HT-29 (cell line): ENCODE results near the gene ACBD3. TPM values are rescaled to one million over a fixed set of nuclear protein-coding genes. Genes with fewer than 3 reads are reported as not detected.
A peak's percentile ranks its signal among the peaks of the same experiment; 100 is the strongest.

ENCODE experiments used
- DNase-seq: peaks from one replicate; pipeline ENCODE4 v3.0.0-alpha.2; 2015; ENCODE audit warnings: low spot score
- small RNA-seq: library from RNA; depleted of rRNA; stranded (forward); fragments of <200 nt; gene quantifications from one replicate; pipeline ENCODE3, GENCODE V24; 2014
- total RNA-seq: library from RNA; depleted of rRNA; stranded (reverse); fragments of >200 nt; shearing (Covaris generic); gene quantifications from 2 replicates; pipeline ENCODE4 v1.2.3, GENCODE V29; 2014; rRNA removed

Gene ACBD3
- total RNA-seq, 1 experiment from 2014 or later, result 20.0 TPM

DNA sequence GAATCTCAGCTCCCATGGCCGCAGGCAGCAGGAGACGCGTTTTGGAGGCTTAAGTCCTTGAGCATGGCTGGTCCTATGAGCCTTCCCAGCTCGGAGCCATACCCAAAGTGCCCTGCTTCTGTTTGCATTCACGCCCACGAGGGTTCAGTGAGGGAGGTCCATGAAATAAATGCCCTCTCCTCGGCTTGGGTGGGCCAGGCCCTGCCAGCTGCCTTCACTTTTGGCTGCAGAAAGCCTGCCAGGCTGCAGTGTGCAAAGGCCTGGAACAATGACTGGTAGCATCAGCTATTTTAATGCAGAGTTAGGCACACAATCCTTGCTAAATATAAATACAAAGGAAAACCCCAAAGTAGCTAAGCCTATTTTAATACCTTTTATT is 74.7 kb downstream of the ACBD3 start:
- no peak for DNase-seq

DNA sequence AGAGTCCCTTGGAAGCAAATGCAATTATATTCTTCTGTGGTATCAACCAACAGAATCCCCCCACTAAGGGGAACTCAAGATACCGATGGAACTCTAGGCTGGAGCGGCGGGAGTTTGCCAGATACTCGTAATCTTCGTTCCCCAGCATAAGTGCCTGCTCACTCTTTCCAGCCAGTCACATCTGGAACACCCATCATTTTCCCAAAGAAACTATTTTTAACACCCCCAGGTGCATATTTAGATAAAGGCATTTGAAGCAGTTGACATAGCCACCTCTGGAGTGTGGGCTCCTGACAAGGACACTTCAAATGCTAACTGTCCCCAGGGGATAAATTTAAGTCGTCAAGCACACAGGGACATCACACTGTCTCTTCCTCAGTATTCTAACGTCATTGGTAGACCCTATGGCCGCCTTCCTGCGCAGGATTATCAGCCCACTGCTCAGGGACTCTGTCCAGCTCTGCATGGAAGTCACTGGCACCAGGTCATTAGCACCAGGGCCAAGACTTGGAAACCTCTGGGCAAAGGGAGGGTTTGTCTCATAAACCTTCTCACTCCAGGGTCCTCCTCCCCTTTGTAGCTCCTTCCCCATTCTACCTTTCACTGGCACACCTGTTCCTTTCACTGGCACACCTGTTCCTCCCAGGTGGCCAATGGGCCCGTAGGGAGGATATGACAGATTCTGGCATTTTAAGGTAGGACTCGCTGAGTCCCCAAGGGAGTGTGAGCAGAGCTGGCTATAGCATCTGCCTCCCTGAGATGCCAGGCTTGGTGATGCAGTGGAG is 75.3 kb downstream of the ACBD3 start:
- no peak for DNase-seq

DNA sequence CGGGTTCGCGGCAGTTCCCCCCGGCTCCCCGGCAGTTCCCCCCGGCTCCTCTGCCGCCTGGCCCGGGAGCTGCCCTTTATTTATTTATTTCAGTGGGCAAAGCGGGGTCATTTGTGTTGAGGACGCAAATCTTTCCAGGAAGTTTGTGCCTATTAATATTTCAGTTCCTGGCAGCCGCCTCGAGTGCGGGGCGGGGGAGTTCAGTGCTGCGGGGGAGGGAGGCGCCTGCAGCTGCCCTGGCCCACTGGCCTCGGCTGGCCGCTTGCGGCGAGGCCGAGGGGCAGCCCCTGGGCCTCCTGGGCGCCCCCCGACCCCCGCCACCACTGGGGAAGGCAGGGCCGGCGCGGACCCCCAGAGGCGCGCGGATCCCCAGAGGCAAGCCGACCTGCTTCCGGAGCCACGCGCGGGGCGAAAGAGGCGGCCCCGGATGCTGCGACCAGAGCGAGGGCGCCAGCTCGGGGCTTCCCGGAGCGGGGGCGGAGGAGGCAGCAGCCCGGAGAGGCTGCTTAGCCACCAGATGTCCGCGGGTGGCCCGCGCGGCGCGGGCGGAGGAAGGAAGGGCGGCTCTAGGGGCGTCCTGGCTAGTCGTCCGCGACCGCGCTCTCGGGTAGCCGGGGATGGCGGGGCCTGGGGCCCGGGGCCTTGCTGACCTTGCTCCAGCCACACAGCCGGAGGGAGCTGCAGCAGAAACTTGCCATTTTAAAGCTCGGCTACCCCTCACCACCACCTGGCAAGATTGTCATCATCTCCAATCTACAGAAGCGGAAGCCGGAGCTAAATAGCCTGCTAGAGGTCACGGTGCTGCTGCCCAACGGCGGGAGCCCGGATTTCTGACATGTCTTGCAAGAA is 76.1 kb downstream of the ACBD3 start:
- peak; percentile 72 for DNase-seq

DNA sequence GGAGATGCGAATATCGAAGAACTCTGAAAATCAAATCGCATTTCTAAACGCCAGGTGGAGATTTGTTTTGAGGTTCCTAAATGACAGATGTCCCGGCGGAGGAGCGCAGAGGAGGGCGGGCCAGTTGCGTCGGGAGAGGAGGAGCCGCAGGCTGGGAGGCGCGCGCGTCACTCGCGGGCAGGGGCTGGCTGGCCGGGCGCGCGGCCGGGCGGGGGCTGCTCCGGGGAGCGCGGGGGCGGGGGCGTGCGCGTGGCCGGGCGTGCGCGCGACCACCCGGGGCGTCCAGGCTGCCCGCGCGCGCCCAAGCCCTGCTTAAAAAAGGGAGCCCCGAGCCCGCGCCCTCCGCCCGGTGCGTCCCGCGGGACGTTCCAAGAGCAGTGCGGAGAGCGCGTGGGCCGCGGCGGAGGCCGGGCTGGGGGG is 76.7 kb downstream of the ACBD3 start:
- peak; percentile 90 for DNase-seq

DNA sequence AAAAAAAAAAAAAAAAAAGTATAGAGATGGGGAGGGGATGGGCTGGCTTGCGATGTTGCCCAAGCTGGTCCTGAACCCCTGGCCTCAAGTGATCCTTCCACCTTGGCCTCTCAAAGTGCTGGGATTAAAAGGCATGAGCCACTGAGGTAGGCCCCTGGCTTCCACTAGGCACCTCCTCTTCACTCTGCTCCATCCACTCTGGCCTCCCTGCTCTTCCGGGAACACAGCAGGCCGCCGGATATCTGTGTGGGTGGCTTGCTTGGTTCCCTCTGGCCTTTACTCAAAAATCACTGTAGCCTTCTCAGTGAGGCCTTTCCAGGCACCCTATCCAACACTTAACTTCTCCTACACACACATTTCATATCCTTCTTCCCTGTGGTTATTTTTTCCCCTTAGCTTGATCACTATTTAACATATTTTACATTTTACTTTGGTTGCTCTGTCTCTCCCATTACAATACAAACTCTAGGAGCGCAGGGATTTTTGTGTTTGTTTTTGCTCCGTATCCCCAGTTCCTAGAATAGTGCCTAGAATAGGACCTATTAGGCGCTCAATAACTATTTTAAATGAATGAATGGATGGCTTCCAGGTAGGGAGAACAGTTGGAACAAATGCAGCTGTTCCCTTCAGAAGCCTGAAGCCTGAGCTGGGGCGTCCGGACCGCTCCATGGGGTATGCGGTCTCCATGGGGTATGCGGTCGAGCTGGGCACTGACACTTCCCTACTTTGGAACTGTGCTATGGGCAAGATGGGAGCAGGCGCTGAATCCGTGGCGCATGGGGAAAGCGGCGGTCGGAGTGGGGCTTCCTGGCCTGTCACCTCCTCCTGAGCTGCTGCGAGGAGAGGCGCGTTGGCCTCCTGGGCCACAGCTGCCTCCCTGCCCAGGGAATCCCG is 77.4 kb downstream of the ACBD3 start:
- DNase-seq, result no peak

DNA sequence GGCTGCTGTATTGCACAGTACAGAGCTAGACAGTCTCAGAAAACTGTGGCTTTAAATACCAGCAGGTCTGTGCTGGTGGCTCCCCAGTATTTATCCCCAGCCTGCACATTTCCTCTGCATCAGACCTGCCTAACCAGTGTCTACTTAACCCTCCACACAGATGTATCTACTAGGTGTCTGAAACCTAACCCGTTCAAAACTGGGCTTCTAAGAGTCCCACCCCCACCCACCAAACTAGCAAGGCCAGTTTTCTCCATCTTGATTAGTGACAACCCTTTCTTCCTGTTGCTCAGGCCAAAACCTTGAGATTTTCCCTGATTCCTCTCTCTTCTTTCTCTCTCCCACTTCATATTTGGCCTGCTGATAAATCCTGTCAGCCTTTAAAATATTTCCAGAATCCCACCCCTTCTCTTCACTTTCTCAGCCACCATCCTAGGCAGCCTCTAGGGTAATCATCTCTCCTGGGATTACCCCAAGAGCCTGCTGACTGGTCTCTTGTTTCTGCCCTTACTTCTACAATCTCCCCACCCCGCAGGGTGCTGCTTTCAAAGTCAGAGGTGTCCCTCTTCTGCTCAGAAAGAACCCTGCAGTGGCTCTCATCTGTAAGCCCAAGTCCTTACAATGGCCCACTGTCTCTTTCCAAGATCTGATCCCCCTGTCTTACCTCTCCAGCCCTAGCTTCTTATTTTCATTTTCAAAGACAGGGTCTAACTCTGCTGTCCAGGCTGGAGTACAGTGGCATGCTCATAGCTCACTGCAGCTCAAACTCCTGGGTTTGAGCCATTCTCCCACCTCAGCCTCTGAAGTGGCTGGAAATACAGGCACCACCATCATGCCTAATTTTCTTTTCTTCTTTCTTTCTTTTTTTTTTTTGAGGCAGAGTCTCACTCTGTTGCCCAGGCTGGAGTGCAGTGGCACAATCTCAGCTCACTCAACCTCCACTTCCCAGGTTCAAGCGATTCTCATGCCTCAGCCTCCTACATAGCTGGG is 78.8 kb downstream of the ACBD3 start:
- peak; percentile 57 for DNase-seq

DNA sequence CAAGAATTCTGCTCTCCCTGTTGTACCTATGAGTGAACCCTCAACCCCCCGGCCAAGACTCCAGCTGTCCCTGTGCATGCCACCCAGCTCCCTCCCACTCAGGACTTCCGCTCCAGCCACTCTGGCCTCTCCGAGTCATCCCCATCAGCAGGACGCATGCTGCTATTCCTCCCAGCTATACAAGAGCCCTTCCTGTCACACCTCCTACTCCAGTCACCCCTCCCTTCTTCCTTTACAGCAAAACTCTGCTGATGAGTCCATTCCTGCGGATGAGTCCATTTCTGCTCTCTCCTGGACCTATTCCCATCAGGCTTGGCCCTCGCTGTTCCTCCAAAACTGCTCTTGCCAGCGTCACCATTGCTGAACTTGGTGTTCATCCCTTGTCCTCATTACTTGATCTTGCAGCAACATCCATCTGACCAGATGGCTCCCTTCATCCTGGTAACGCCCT is 81.8 kb downstream of the ACBD3 start:
- DNase-seq, result no peak

DNA sequence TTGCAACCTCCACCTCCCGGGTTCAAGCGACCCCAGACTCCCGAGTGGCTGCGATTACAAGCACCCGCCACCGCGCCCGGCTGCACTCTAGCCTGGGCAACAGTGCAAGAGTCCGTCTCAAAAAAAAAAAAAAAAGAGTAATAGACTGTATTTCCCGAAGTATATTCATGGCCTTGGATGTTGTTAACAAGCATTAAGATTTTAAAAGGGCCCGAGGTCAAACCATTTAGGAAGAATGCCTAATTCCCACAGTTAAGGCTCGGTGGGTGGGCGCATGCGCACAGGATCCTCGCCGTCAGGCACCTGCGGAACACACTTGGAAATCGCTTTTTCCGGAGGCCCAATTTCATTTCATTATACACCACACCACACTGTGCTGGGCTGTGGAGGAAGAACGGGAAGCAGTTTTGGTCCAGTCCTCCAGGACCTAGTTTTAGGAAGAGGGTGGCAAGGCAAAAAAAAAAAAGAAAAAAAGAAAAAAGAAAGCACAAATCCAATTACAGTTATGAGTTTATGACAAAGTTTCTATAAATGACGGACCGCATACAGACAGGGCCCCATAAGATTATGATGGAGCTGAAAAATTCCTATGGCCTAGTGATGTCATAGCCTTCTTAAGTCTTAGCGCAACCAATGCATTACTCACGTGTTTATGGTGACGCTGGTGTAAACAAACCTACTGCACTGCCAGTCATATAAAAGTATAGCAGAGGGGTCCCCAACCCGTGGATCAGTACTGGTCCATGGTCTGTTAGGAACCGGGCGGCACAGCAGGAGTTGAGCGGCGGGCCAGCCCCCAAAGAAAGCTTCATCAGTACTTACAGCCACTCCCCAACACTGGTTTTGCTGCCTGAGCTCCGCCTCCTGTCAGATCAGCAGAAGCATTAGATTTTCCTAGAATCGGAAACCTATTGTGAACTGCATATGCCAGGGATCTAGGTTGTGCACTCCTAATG is 85.8 kb downstream of the ACBD3 start:
- no peak for DNase-seq

DNA sequence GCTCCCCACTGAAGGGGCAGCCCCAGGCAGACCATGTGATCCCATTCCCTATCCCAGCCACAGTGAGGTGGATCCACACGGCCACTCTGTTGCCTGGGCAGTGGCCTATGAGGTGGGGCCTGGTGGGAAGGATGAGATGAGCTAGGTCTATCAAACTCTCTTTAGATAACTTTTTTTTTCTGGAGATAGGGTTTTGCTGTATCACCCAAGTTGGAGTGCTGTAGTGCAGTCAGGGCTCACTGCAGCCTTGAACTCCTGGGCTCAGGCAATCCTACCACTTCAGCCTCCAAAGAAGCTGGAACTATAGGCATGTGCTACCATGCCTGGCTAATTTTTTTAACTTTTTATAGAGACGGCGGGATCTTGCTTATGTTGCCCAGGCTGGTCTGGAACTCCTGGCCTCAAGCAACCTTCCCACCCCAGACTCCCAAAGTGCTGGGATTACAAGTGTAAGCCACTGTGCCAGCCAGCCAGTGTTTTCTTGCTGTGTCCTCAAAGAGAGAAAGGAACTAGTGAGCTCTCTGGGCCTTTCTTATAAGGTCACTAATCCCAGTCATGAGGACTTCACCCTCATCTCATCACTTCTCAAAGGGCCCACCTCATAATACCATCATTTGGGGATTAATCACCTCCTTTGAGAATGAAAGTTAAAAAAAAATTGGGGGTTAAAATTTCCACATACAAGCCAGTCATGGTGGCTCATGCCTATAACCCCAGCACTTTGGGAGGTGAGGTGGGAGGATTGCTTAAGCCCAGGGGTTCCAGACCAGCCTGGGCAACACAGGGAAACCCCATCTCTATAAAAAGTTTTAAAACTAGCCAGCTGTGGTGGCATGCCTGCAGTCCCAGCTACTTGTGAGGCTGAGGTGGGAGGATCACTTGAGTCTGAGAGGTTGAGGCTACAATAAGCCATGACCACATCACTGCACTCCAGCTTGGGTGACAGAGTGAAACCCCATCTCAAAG is 87.4 kb downstream of the ACBD3 start:
- DNase-seq, result no peak

DNA sequence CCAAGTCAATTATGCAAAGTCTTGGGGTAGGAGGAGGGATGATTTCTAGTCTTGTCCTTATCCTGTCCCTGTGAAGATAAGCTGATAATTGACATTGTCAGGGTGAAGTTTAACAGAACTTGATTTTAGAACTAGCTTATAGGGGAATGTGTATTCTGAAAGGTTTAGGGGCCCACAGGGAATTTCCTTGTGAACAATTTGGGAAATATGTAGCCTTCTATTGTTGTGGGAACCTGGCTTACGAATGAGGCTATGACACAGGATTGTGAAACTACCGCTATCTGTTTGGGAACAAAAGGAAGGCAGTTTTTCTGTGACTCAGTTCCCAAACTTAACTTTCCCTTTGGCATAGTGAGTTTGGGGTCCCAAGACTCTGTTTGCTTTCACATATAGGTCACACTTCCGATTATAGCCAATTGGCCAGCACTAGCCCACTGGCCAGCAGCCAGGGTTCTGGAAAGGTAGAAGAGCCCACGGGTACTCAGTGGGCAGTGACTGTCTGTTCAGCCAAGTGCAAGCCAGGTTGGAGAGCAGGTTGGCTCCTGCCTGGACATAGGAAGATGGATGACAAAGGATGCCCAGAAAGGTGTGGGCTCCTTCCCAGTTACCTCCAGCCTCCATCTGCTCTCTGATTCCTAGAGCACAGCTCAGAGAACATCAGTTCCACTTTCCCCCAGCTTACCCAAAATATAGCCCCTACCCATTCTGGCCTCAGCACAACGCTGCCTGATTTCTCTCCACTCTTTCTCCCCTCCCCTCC is 88.5 kb downstream of the ACBD3 start:
- no peak for DNase-seq

DNA sequence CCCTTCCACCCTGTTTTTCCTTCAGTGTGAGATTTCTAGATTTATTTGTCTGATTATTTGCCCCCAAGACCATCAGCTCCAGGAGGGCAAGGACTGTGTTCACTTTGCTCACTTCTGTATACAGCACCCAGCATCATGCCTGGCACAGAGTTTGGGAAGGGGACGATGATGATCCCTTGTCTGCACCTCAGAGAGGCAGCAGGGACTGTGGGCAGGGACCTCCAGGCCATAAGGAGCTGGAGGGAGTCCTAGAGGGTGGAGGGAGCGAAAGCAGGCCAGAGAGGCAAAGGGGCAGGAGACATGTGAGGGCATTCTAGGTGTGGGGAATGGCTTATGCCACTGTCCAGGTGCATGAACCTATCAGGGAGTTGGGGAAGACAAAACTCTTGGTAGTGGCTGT is 91.3 kb downstream of the ACBD3 start:
- no peak for DNase-seq

Small RNA genes lying within 50 kb of the gene (small RNA-seq; reads per million reads assigned to genes)
- not detected for gene AL512343.1

Other genes with a start within 250 kb of the ACBD3 start
- not detected in 2 replicates for gene LEFTY2, start 245.5 kb downstream of the ACBD3 start, total RNA-seq
- 13.1 and 13.8 TPM in 2 replicates for gene SDE2, start 187.4 kb downstream of the ACBD3 start, total RNA-seq
- gene H3-3A, start 124.0 kb downstream of the ACBD3 start, total RNA-seq, result 275 and 298 TPM in 2 replicates
- not detected in 2 replicates for gene MIXL1, start 36.9 kb upstream of the ACBD3 start, total RNA-seq
- gene LIN9, start 122.4 kb upstream of the ACBD3 start, total RNA-seq, result 5.5 and 7.5 TPM in 2 replicates
- gene PARP1, start 221.4 kb upstream of the ACBD3 start, total RNA-seq, result 140 and 163 TPM in 2 replicates